ENCODE results near the gene ZNF154.

ZNF154 gene

DNA sequence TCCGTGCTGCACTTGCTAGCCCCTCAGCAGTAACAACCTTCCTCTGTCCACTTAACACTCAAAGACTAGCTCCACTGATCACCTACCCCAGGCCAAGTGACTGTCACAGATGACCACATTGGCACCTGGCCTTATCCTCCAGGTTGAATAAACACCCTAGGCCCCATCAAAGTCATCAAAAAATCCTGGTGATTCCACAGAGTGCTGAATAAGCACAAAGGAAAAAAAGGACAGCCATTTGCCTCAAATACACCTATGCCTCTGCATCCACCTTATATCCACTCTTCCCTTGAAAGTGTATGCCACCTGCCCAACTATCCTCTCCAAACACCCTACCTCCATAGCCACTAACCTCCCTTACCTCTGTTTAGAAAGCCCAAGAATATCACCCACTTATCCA, 2.7 kb downstream of the ZNF154 start:
- Histone ChIP-seq H3K27ac (replicated peaks) (no peak overlapping the region), H3K27me3 (ENCODE audit: insufficient read depth, poor library complexity, severe bottlenecking) (no peaks in the 10 kb centered on the region), H3K4me3 (replicated peaks; ENCODE audit: insufficient read depth, low read length) (no peak overlapping the region)
- no peak for TF ChIP-seq POLR2AphosphoS5 (IDR thresholded peaks at IDR 0.05; ENCODE audit: low read depth)
- TF ChIP-seq, protein P1, sequence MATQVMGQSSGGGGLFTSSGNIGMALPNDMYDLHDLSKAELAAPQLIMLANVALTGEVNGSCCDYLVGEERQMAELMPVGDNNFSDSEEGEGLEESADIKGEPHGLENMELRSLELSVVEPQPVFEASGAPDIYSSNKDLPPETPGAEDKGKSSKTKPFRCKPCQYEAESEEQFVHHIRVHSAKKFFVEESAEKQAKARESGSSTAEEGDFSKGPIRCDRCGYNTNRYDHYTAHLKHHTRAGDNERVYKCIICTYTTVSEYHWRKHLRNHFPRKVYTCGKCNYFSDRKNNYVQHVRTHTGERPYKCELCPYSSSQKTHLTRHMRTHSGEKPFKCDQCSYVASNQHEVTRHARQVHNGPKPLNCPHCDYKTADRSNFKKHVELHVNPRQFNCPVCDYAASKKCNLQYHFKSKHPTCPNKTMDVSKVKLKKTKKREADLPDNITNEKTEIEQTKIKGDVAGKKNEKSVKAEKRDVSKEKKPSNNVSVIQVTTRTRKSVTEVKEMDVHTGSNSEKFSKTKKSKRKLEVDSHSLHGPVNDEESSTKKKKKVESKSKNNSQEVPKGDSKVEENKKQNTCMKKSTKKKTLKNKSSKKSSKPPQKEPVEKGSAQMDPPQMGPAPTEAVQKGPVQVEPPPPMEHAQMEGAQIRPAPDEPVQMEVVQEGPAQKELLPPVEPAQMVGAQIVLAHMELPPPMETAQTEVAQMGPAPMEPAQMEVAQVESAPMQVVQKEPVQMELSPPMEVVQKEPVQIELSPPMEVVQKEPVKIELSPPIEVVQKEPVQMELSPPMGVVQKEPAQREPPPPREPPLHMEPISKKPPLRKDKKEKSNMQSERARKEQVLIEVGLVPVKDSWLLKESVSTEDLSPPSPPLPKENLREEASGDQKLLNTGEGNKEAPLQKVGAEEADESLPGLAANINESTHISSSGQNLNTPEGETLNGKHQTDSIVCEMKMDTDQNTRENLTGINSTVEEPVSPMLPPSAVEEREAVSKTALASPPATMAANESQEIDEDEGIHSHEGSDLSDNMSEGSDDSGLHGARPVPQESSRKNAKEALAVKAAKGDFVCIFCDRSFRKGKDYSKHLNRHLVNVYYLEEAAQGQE (IDR thresholded peaks at IDR 0.05; ENCODE audit: insufficient replicate concordance, low read depth): no peak
- no peak for DNase-seq (ENCODE audit: low read depth in 1 of 2, low spot score in 1 of 2)

DNA sequence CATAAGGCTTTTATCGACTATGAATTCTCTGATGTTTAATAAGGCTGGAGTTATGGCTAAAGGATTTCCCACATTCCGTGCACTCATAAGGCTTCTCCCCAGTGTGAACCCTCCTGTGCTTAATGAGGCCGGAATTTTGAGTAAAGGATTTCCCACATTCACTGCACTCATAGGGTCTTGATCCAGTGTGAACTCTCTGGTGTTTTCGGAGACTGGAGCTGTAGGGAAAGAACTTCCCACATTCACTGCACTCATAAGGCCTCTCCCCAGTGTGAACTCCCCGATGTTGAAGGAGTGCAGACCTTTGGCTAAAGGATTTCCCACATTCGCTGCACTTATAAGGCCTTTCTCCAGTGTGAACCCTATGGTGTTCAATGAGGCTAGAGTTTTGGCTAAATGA, 7.4 kb downstream of the ZNF154 start:
- TF ChIP-seq, protein P2, sequence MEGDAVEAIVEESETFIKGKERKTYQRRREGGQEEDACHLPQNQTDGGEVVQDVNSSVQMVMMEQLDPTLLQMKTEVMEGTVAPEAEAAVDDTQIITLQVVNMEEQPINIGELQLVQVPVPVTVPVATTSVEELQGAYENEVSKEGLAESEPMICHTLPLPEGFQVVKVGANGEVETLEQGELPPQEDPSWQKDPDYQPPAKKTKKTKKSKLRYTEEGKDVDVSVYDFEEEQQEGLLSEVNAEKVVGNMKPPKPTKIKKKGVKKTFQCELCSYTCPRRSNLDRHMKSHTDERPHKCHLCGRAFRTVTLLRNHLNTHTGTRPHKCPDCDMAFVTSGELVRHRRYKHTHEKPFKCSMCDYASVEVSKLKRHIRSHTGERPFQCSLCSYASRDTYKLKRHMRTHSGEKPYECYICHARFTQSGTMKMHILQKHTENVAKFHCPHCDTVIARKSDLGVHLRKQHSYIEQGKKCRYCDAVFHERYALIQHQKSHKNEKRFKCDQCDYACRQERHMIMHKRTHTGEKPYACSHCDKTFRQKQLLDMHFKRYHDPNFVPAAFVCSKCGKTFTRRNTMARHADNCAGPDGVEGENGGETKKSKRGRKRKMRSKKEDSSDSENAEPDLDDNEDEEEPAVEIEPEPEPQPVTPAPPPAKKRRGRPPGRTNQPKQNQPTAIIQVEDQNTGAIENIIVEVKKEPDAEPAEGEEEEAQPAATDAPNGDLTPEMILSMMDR (IDR thresholded peaks at IDR 0.05; ENCODE audit: insufficient read depth, low read length): no peak
- TF ChIP-seq SPI1 (IDR thresholded peaks at IDR 0.05; ENCODE audit: borderline replicate concordance, low read depth): no peak
- no peak for TF ChIP-seq POLR2AphosphoS5 (IDR thresholded peaks at IDR 0.05; ENCODE audit: low read depth)
- TF ChIP-seq GABPA (IDR thresholded peaks at IDR 0.05; ENCODE audit: low read depth): no peak
- TF ChIP-seq, protein P1 (IDR thresholded peaks at IDR 0.05; ENCODE audit: insufficient replicate concordance, low read depth): no peak
- Histone ChIP-seq H3K27me3 (ENCODE audit: insufficient read depth, poor library complexity, severe bottlenecking) (no peaks in the 10 kb centered on the region), H3K27ac (replicated peaks) (no peak overlapping the region), H3K4me3 (replicated peaks; ENCODE audit: insufficient read depth, low read length) (no peak overlapping the region)
- no peak for DNase-seq (ENCODE audit: low read depth in 1 of 2, low spot score in 1 of 2)

DNA sequence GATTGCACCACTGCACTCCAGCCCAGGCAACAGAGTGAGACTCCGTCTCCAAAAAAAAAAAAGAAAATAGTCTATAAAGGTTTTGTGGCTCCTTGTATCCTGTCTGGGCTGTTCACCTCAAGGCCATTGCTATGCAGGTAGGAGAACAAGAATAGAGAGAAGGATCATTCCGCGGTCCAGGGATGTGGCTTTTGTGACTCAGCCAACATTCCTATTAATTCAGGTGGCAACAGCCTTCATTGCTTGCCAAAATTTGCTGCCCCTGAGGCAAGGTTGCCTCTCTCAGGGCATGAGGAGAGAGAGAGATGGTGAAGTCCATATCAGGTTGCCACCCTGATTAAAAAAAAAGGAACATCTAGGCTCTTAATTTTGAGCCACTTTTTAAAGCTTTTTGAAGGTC, 19.3 kb downstream of the ZNF154 start:
- no peak for TF ChIP-seq GABPA (IDR thresholded peaks at IDR 0.05; ENCODE audit: low read depth)
- TF ChIP-seq, protein P2 (IDR thresholded peaks at IDR 0.05; ENCODE audit: insufficient read depth, low read length): no peak
- TF ChIP-seq, protein P1 (IDR thresholded peaks at IDR 0.05; ENCODE audit: insufficient replicate concordance, low read depth): no peak
- no peak for TF ChIP-seq POLR2AphosphoS5 (IDR thresholded peaks at IDR 0.05; ENCODE audit: low read depth)
- no peak for TF ChIP-seq SPI1 (IDR thresholded peaks at IDR 0.05; ENCODE audit: borderline replicate concordance, low read depth)
- DNase-seq (ENCODE audit: low read depth in 1 of 2, low spot score in 1 of 2): no peak
- Histone ChIP-seq H3K27me3 (ENCODE audit: insufficient read depth, poor library complexity, severe bottlenecking) (no peaks in the 10 kb centered on the region), H3K4me3 (replicated peaks; ENCODE audit: insufficient read depth, low read length) (no peak overlapping the region), H3K27ac (replicated peaks) (no peak overlapping the region)

Measured in HL-60 (cell line).